B cell (primary cell): ENCODE measurements around the gene SASH1. TPM values are rescaled to one million over a fixed set of nuclear protein-coding genes. Genes with fewer than 3 reads are reported as not detected.

Source experiments
- ATAC-seq: fragments of 200-7000 bp; cut with Tn5 transposase; one replicate; pipeline ENCODE4 v1.10.0; 2021; ENCODE audit warnings: low read depth, mild to moderate bottlenecking, moderate number of reproducible peaks, moderate library complexity
- CTCF ChIA-PET: fragments of 350-600 bp; sonication (Branson Sonifier 250); formaldehyde crosslinking; loops from one replicate; lab custom pipeline; 2021; ENCODE audit warnings: antibody characterized with exemption, inconsistent platforms; lab: Charles Lee
- POLR2A ChIA-PET: fragments of 350-600 bp; sonication (Branson Sonifier 250); formaldehyde crosslinking; loops from one replicate; lab custom pipeline; 2021; ENCODE audit warnings: antibody characterized with exemption; lab: Charles Lee
- DNase-seq: peaks from one replicate; pipeline ENCODE4 v3.0.0; 2013
- H2AFZ ChIP-seq: 2 replicates; pipeline ENCODE4 v1.6.1; 2012; ENCODE audit warnings: mild to moderate bottlenecking, low read depth, low read length; ENCODE audit not compliant: insufficient read depth, poor library complexity, severe bottlenecking
- H3K27ac ChIP-seq, 2 donors: 1 replicate in 1 of 2; 2 replicates in 1 of 2; pipeline ENCODE4 v1.5.1; 2012 to 2013; ENCODE audit warnings: low read length in 2 of 2, mild to moderate bottlenecking in 2 of 2, moderate library complexity in 1 of 2
- H3K27me3 ChIP-seq, 4 experiments: fragments of 200-600 bp in 1 of 4; sonication (generic) in 1 of 4; replicated peaks in 1 of 4; 1 replicate in 2 of 4; 2 replicates in 2 of 4; pipeline versions ENCODE4 v1.6.1 to v1.7.0; 2013 to 2016; ENCODE audit warnings: low read length in 3 of 4, mild to moderate bottlenecking in 2 of 4, mixed read lengths in 1 of 4, moderate library complexity in 1 of 4; ENCODE audit not compliant: insufficient read depth in 4 of 4, control insufficient read depth in 3 of 4; ENCODE audit errors: control extremely low read depth in 1 of 4
- H3K36me3 ChIP-seq, 2 experiments: replicated peaks in 1 of 2; 1 replicate in 1 of 2; 2 replicates in 1 of 2; pipeline versions ENCODE4 v1.6.1 to v1.7.1; 2013; ENCODE audit warnings: low read length in 1 of 2; ENCODE audit not compliant: insufficient read depth in 2 of 2, control insufficient read depth in 1 of 2; ENCODE audit errors: control extremely low read depth in 1 of 2, extremely low read depth in 1 of 2
- H3K4me1 ChIP-seq, 2 donors: fragments of 200-600 bp in 1 of 2; sonication (generic) in 1 of 2; 1 replicate in 1 of 2; 2 replicates in 1 of 2; pipeline versions ENCODE4 v1.5.1 to v1.6.1; 2013 to 2017; ENCODE audit warnings: low read length in 2 of 2; ENCODE audit not compliant: control insufficient read depth in 2 of 2, insufficient read depth in 2 of 2
- H3K4me2 ChIP-seq: replicated peaks from 2 replicates; pipeline ENCODE3; 2012; ENCODE audit warnings: mild to moderate bottlenecking, low read depth, low read length; ENCODE audit not compliant: poor library complexity, severe bottlenecking
- H3K4me3 ChIP-seq, 5 experiments: fragments of 200-600 bp in 1 of 5; sonication (generic) in 1 of 5; 1 replicate in 3 of 5; 2 replicates in 2 of 5; pipeline versions ENCODE4 v1.5.1 to v1.7.0; 2011 to 2016; ENCODE audit warnings: low read length in 4 of 5, mild to moderate bottlenecking in 4 of 5, low read depth in 2 of 5, control low read depth in 1 of 5, moderate library complexity in 1 of 5; ENCODE audit not compliant: insufficient read depth in 1 of 5; ENCODE audit errors: control extremely low read depth in 1 of 5, extremely low read depth in 1 of 5
- H3K79me2 ChIP-seq: fragments of 200-600 bp; sonication (generic); one replicate; pipeline ENCODE4 v1.6.0; 2016; ENCODE audit warnings: low read length; ENCODE audit not compliant: control insufficient read depth, insufficient read depth
- H3K9ac ChIP-seq: fragments of 200-600 bp; sonication (generic); 2 replicates; pipeline ENCODE4 v1.6.1; 2017; ENCODE audit warnings: mild to moderate bottlenecking, low read length, moderate library complexity
- H3K9me3 ChIP-seq, 3 donors: one replicate each; pipeline versions ENCODE4 v1.6.1 to v1.7.1; 2013; ENCODE audit warnings: low read length in 2 of 3; ENCODE audit not compliant: control insufficient read depth in 2 of 3, insufficient read depth in 1 of 3; ENCODE audit errors: control extremely low read depth in 1 of 3
- H4K20me1 ChIP-seq: 2 replicates; pipeline ENCODE4 v1.6.0; 2012; ENCODE audit warnings: mild to moderate bottlenecking, low read length; ENCODE audit not compliant: insufficient read depth, control insufficient read depth, poor library complexity, severe bottlenecking
- H3K27ac Mint-ChIP-seq: one replicate; pipeline ENCODE4 v1.8.0; 2021; ENCODE audit warnings: mixed read lengths
- H3K27me3 Mint-ChIP-seq: one replicate; pipeline ENCODE4 v1.8.0; 2021; ENCODE audit warnings: mixed read lengths
- H3K4me1 Mint-ChIP-seq: one replicate; pipeline ENCODE4 v1.8.0; 2021; ENCODE audit warnings: mixed read lengths
- H3K4me3 Mint-ChIP-seq: one replicate; pipeline ENCODE4 v1.8.0; 2021; ENCODE audit warnings: mixed read lengths
- H3K9me3 Mint-ChIP-seq: one replicate; pipeline ENCODE4 v1.8.0; 2022; ENCODE audit warnings: mixed read lengths; ENCODE audit not compliant: insufficient read depth
- CTCF ChIP-seq: fragments of 200-600 bp; IDR thresholded peaks from one replicate; pipeline ENCODE4 v1.8.0; 2022; ENCODE audit warnings: antibody characterized with exemption, mild to moderate bottlenecking
- EZH2 ChIP-seq: IDR thresholded peaks from 2 replicates; pipeline ENCODE4 v1.6.1; 2012; ENCODE audit warnings: borderline replicate concordance, low read depth, mild to moderate bottlenecking, moderate library complexity, low read length; ENCODE audit not compliant: insufficient read depth, poor library complexity, severe bottlenecking
- WGBS: methylation state at CpG from one replicate; pipeline ENCODE4 v1.1.5; 2013; ENCODE audit warnings: missing lambda C conversion rate; ENCODE audit not compliant: insufficient coverage; 5-methylcytosine and 5-hydroxymethylcytosine counted together
- intact Hi-C: fragments of 100-400 bp; cut with micrococcal nuclease; formaldehyde crosslinking; loops from one replicate; pipeline ENCODE4 v1.10.0; 2022
- polyA plus RNA-seq: library from polyadenylated mRNA; depleted of rRNA; stranded (reverse); fragments of >200 nt; gene quantifications from 2 replicates; pipeline ENCODE4 v1.2.3, GENCODE V29; 2012
- total RNA-seq, 2 donors: library from RNA; stranded (reverse); fragments of 120-200 nt in 1 of 2; gene quantifications; 1 replicate in 1 of 2; 2 replicates in 1 of 2; pipeline versions ENCODE4 v1.2.3 to v1.2.4, GENCODE V29; 2013 to 2022

SASH1 gene
- total and polyA plus RNA-seq, 2 donors (not counting 1 experiment from before 2014, with no cell fraction given): 0.01 to 0.07 TPM

GRCh38 chr6:148559848-148560433 lies 217.3 kb downstream of the SASH1 start:
- H3K4me2 ChIP-seq: peak overlapping the region; percentile 96
- no peak overlapping the region for H3K27ac Mint-ChIP-seq
- TF ChIP-seq EZH2 (no peak), CTCF (peak; percentile 98)
- POLR2A ChIA-PET: no interaction called here
- no peaks in the 10 kb centered on the region for H3K27me3 Mint-ChIP-seq
- peaks cover 0 to 2% (median 0%) of the 10 kb centered on the region in 4 experiments for H3K27me3 ChIP-seq
- H4K20me1 ChIP-seq: no peaks in the 10 kb centered on the region
- H3K4me3 ChIP-seq: peak overlapping the region in 4 of 5 experiments; percentile 26 to 64 (median 52)
- ATAC-seq (peak; percentile 88), DNase-seq (peak; percentile 82)
- peaks cover 23% of the 10 kb centered on the region for H3K4me1 Mint-ChIP-seq
- 4% methylated on average over 46 of the region's 46 CpGs for WGBS
- H3K79me2 ChIP-seq: no peaks in the 10 kb centered on the region
- H3K36me3 ChIP-seq: no peaks in the 10 kb centered on the region
- peak overlapping the region; percentile 85 for H2AFZ ChIP-seq
- CTCF ChIA-PET: interaction anchor here (0.6 to 2.4 kb wide), 31 partner anchors 9 to 872 kb away, joined by 3 to 16 read pairs (median 4); no protein-coding TSS in a partner anchor
- H3K9me3 ChIP-seq: no peaks in the 10 kb centered on the region
- peak overlapping the region; percentile 66 for H3K9ac ChIP-seq
- H3K4me1 ChIP-seq: peaks cover 14 to 32% of the 10 kb centered on the region in 2 donors
- intact Hi-C loops: loop anchor here (1.0 to 5.0 kb wide), 3 partner anchors 140 to 388 kb away; partner anchors contain the start of gene UST
- no peaks in the 10 kb centered on the region for H3K9me3 Mint-ChIP-seq
- H3K4me3 Mint-ChIP-seq: peak overlapping the region; percentile 60
- no peak overlapping the region for H3K27ac ChIP-seq

- H3K27me3 Mint-ChIP-seq: no peaks in the 10 kb centered on the region
- ChIA-PET POLR2A (no interaction called here), CTCF (interaction anchor here (2.4 kb wide), 2 partner anchors 16 kb away, joined by 9 to 13 read pairs; no protein-coding TSS in a partner anchor)
- intact Hi-C loops: no loop called here
- H3K36me3 ChIP-seq: no peaks in the 10 kb centered on the region
- no peaks in the 10 kb centered on the region for H3K79me2 ChIP-seq
- no peak overlapping the region for H3K27ac Mint-ChIP-seq
- H4K20me1 ChIP-seq: no peaks in the 10 kb centered on the region
- no peak overlapping the region for H3K4me3 Mint-ChIP-seq
- DNase-seq: no peak
- no peak overlapping the region for H3K4me3 ChIP-seq
- H3K27ac ChIP-seq: no peak overlapping the region
- no peak overlapping the region for H3K9ac ChIP-seq
- WGBS: 100% methylated on average over 5 of the region's 6 CpGs
- TF ChIP-seq CTCF: no peak
- TF ChIP-seq EZH2: no peak
- H3K4me1 Mint-ChIP-seq: peaks cover 28% of the 10 kb centered on the region
- peaks cover 0 to 2% (median 0%) of the 10 kb centered on the region in 4 experiments for H3K27me3 ChIP-seq
- no peak overlapping the region for H3K4me2 ChIP-seq
- ATAC-seq: no peak
- no peaks in the 10 kb centered on the region for H3K9me3 ChIP-seq
- no peaks in the 10 kb centered on the region for H3K9me3 Mint-ChIP-seq
- H2AFZ ChIP-seq: no peak overlapping the region
- peaks cover 19 to 39% of the 10 kb centered on the region in 2 donors for H3K4me1 ChIP-seq
Observed at GRCh38 chr6:148561629-148562028, 219.0 kb downstream of the SASH1 start.
